ENCODE data around the gene TSPAN9.

DNA sequence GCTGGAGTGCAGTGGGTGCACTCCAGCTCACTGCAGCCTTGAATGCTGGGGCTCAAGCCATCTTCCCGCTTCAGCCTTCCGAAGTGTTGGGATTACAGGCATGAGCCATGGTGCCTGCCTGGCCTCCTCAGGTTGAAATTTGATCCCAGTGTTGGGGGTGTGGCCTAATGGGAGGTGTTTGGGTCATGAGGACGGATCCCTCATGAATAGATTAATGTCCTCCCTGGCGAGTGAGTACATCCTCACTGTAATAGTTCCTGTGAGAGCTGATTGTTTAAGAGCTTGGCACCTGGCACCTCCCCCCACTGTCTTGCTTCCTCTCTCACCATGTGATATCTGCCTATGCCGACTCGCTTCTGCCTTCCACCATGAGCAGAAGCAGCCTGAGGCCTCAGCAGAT is 84.7 kb downstream of the TSPAN9 start:
- TF ChIP-seq, protein P1, sequence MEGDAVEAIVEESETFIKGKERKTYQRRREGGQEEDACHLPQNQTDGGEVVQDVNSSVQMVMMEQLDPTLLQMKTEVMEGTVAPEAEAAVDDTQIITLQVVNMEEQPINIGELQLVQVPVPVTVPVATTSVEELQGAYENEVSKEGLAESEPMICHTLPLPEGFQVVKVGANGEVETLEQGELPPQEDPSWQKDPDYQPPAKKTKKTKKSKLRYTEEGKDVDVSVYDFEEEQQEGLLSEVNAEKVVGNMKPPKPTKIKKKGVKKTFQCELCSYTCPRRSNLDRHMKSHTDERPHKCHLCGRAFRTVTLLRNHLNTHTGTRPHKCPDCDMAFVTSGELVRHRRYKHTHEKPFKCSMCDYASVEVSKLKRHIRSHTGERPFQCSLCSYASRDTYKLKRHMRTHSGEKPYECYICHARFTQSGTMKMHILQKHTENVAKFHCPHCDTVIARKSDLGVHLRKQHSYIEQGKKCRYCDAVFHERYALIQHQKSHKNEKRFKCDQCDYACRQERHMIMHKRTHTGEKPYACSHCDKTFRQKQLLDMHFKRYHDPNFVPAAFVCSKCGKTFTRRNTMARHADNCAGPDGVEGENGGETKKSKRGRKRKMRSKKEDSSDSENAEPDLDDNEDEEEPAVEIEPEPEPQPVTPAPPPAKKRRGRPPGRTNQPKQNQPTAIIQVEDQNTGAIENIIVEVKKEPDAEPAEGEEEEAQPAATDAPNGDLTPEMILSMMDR (IDR thresholded peaks at IDR 0.05; ENCODE audit: insufficient read depth, low read length, poor library complexity, severe bottlenecking) = no peak
- no peak for TF ChIP-seq EZH2phosphoT487 (conservative IDR thresholded peaks at IDR 0.05; ENCODE audit: low read length)

All from SU-DHL-6 (cell line).